ENCODE data around the gene PYY.

GRCh38 chr17:43966276-43966675 is 12.5 kb upstream of the PYY start:
- TF ChIP-seq CTCF (conservative IDR thresholded peaks at IDR 0.05; ENCODE audit: low read length), result no peak
- TF ChIP-seq EZH2phosphoT487 (IDR thresholded peaks at IDR 0.05; ENCODE audit: borderline replicate concordance, low read depth, low read length), result no peak
